Measurements from ENCODE around the gene SCN5A.

SCN5A gene

GRCh38 chr3:38590521-38590920 is 59.0 kb downstream of the SCN5A start:
- H3K4me1 ChIP-seq (ENCODE audit: control insufficient read depth, insufficient read depth, low read length, poor library complexity, severe bottlenecking) = no peaks in the 10 kb centered on the region
- no peaks in the 10 kb centered on the region for H3K27me3 ChIP-seq (replicated peaks; ENCODE audit: control insufficient read depth, insufficient read depth, low read length, poor library complexity, severe bottlenecking)
- H3K9me3 ChIP-seq (ENCODE audit: control insufficient read depth, low read length) = no peaks in the 10 kb centered on the region
- DNase-seq = no peak
- no peaks in the 10 kb centered on the region for H3K36me3 ChIP-seq (ENCODE audit: control insufficient read depth, insufficient read depth, low read length)
- H3K27ac ChIP-seq (ENCODE audit: insufficient read depth, low read length, poor library complexity, severe bottlenecking) = no peak overlapping the region
- H3K4me3 ChIP-seq (ENCODE audit: insufficient read depth, low read depth, low read length, poor library complexity, severe bottlenecking) = no peak overlapping the region

DNA sequence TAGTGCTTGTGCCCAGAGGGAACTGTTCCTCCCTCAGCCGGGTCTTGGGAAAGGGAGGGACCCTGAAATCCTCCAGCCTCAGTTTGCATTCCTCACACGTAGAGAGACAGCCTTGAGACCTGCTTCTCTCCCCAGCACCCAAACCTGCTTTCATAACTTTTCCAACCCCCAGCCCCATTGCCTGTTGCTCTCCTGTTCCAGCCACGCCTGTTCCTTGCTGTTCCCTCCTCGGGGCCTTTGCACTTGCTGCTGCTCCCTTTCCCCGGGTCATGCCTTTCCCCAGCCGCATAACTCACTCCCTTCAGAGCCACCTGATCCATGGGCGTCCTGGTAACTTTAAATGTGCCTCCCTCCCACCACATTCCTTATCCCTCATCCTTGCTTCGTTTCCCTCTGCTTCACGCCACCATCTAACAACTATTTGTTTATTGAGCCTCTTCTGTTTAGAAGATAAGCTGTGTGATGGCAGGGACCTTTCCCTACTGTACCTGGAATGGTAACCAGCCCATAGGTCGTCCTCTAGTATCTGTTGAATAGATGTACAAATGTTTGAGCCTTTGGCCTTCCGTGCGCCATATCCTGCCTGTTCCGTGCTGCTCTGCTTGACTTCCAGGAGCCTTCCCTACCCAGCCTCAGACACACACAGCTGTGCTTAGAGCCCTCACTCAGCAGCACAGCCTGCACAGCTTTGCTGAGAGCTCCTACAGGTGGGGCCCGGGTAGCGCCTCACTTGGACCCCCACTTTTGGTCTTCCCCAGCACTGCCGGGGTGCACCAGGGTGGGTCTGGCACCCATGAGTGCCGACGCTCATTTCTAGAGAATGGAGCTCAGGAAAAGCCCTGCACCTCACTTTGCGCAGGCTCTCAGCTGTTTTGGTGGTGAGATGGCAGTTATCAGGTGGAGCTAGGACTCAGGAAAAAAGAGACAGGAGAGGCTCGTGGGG is 60.2 kb downstream of the SCN5A start:
- no peak for DNase-seq
- H3K4me1 ChIP-seq (ENCODE audit: control insufficient read depth, insufficient read depth, low read length, poor library complexity, severe bottlenecking) = no peaks in the 10 kb centered on the region

DNA sequence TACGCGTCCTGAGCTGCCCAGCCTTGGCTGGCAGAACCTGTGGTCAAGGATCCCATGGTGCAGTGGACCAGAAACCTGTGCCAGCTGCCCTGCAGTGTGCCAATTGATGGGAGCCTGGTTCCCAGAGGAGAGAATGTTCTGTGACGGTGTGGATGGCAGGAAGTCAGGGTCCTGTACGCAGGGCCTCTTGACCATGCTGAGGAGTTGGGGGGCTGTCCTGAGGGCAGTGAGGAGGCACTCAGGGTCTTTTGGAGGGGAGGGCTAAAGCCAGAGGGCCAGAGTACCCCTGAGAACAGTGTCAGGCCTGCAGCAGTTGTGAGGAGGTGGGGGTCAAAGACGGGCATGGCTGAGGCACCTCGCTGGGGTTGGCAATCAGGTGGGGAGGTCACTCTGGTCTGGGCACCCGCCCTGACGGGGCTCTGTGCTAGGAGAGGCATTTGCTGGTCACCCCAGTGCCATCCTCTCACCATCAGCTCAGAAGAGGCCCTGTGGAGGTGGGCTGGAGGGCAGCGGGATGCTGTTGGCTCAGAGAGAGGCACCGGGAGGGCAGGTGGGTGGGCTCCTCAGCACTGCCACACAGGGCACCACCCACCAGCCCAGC is 61.0 kb downstream of the SCN5A start:
- Histone ChIP-seq H3K36me3 (ENCODE audit: control insufficient read depth, insufficient read depth, low read length) (no peaks in the 10 kb centered on the region), H3K27me3 (replicated peaks; ENCODE audit: control insufficient read depth, insufficient read depth, low read length, poor library complexity, severe bottlenecking) (no peaks in the 10 kb centered on the region)
- no peak for DNase-seq

More for the DNA sequence above, 60.2 kb downstream of the SCN5A start:
- H3K36me3 ChIP-seq (ENCODE audit: control insufficient read depth, insufficient read depth, low read length) = no peaks in the 10 kb centered on the region
- H3K27ac ChIP-seq (ENCODE audit: insufficient read depth, low read length, poor library complexity, severe bottlenecking) = no peak overlapping the region
- H3K9me3 ChIP-seq (ENCODE audit: control insufficient read depth, low read length) = no peaks in the 10 kb centered on the region
- H3K27me3 ChIP-seq (replicated peaks; ENCODE audit: control insufficient read depth, insufficient read depth, low read length, poor library complexity, severe bottlenecking) = no peaks in the 10 kb centered on the region
- no peak overlapping the region for H3K4me3 ChIP-seq (ENCODE audit: insufficient read depth, low read depth, low read length, poor library complexity, severe bottlenecking)

GRCh38 chr3:38587548-38588131 is 61.8 kb downstream of the SCN5A start:
- Histone ChIP-seq H3K9me3 (ENCODE audit: control insufficient read depth, low read length) (no peaks in the 10 kb centered on the region), H3K4me1 (ENCODE audit: control insufficient read depth, insufficient read depth, low read length, poor library complexity, severe bottlenecking) (no peaks in the 10 kb centered on the region), H3K27ac (ENCODE audit: insufficient read depth, low read length, poor library complexity, severe bottlenecking) (no peak overlapping the region), H3K27me3 (replicated peaks; ENCODE audit: control insufficient read depth, insufficient read depth, low read length, poor library complexity, severe bottlenecking) (no peaks in the 10 kb centered on the region), H3K4me3 (ENCODE audit: insufficient read depth, low read depth, low read length, poor library complexity, severe bottlenecking) (no peak overlapping the region), H3K36me3 (ENCODE audit: control insufficient read depth, insufficient read depth, low read length) (no peaks in the 10 kb centered on the region)
- DNase-seq = no peak

More for the DNA sequence above, 61.0 kb downstream of the SCN5A start:
- H3K9me3 ChIP-seq (ENCODE audit: control insufficient read depth, low read length) = no peaks in the 10 kb centered on the region
- H3K27ac ChIP-seq (ENCODE audit: insufficient read depth, low read length, poor library complexity, severe bottlenecking) = no peak overlapping the region
- no peak overlapping the region for H3K4me3 ChIP-seq (ENCODE audit: insufficient read depth, low read depth, low read length, poor library complexity, severe bottlenecking)
- H3K4me1 ChIP-seq (ENCODE audit: control insufficient read depth, insufficient read depth, low read length, poor library complexity, severe bottlenecking) = no peaks in the 10 kb centered on the region

DNA sequence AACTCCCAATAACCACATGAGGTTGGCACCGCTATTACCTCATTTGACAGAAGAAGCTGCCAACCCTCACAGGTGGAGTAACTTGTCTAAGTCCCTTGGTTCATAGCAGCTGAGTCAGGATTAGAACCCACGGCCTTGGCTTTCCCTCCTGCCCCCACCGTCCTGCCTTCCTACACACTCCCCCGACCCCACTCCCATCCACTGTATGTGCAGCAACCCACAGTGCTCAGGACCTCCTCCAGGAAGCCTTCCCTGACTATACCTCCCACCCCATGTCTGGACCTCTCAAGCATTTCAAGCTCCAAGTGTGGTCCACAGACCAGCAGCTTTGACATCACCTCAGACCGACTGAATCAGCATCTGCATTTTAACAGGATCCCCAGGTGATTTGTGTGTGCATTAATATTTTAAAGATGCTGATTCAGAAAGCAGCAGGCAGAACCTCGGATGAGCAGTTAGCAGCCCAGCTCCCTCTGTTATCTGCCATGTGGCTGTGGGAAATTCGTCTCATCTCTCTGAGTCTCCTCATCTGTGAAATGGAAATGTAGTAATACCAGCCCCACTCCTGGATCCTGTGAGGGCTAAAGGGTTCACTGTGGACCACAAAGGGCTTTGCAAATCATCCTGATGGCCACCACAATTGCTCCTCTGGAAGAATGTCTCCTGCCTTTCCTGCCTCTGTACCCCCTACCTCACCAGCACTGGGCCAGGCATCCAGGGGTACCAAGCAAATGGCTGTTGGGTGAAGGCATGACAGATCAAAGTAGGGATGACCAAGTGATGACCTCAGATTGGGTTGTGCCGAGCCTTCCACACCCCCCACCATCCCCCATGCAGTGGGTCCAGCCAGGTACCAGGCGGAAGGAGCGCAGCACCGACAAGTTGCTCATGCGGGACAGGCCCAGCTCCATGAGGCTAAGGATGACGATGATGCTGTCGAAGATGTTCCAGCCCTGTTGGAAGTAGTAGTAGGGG is 62.7 kb downstream of the SCN5A start:
- Histone ChIP-seq H3K4me1 (ENCODE audit: control insufficient read depth, insufficient read depth, low read length, poor library complexity, severe bottlenecking) (no peaks in the 10 kb centered on the region), H3K36me3 (ENCODE audit: control insufficient read depth, insufficient read depth, low read length) (no peaks in the 10 kb centered on the region), H3K4me3 (ENCODE audit: insufficient read depth, low read depth, low read length, poor library complexity, severe bottlenecking) (no peak overlapping the region), H3K9me3 (ENCODE audit: control insufficient read depth, low read length) (no peaks in the 10 kb centered on the region), H3K27ac (ENCODE audit: insufficient read depth, low read length, poor library complexity, severe bottlenecking) (no peak overlapping the region), H3K27me3 (replicated peaks; ENCODE audit: control insufficient read depth, insufficient read depth, low read length, poor library complexity, severe bottlenecking) (no peaks in the 10 kb centered on the region)
- no peak for DNase-seq

GRCh38 chr3:38585791-38586420 is 63.6 kb downstream of the SCN5A start:
- Histone ChIP-seq H3K9me3 (ENCODE audit: control insufficient read depth, low read length) (no peaks in the 10 kb centered on the region), H3K4me3 (ENCODE audit: insufficient read depth, low read depth, low read length, poor library complexity, severe bottlenecking) (no peak overlapping the region), H3K4me1 (ENCODE audit: control insufficient read depth, insufficient read depth, low read length, poor library complexity, severe bottlenecking) (no peaks in the 10 kb centered on the region), H3K27ac (ENCODE audit: insufficient read depth, low read length, poor library complexity, severe bottlenecking) (no peak overlapping the region), H3K27me3 (replicated peaks; ENCODE audit: control insufficient read depth, insufficient read depth, low read length, poor library complexity, severe bottlenecking) (no peaks in the 10 kb centered on the region), H3K36me3 (ENCODE audit: control insufficient read depth, insufficient read depth, low read length) (no peaks in the 10 kb centered on the region)
- no peak for DNase-seq

DNA sequence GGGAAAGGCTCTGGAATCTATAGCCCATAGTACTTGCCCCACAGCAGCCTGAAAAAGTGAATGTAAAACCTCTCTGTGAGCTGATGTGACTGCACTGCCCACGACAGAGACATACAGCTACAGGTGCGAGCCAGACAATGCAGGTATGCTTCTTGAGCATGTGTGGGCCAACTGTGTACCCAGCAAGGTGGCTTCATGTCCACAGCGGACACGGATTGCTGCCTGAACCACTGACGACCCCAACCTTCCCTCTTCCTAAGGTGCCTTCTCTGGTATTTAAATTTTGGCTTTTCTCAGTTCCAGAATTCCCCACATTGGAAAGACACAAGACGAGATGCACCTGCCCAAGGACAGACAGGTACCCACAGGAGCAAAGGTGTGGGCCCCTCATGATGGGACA is 65.8 kb downstream of the SCN5A start:
- Histone ChIP-seq H3K4me1 (ENCODE audit: control insufficient read depth, insufficient read depth, low read length, poor library complexity, severe bottlenecking) (no peaks in the 10 kb centered on the region), H3K27ac (ENCODE audit: insufficient read depth, low read length, poor library complexity, severe bottlenecking) (no peak overlapping the region), H3K36me3 (ENCODE audit: control insufficient read depth, insufficient read depth, low read length) (no peaks in the 10 kb centered on the region), H3K27me3 (replicated peaks; ENCODE audit: control insufficient read depth, insufficient read depth, low read length, poor library complexity, severe bottlenecking) (no peaks in the 10 kb centered on the region), H3K4me3 (ENCODE audit: insufficient read depth, low read depth, low read length, poor library complexity, severe bottlenecking) (no peak overlapping the region), H3K9me3 (ENCODE audit: control insufficient read depth, low read length) (no peaks in the 10 kb centered on the region)
- DNase-seq = no peak

DNA sequence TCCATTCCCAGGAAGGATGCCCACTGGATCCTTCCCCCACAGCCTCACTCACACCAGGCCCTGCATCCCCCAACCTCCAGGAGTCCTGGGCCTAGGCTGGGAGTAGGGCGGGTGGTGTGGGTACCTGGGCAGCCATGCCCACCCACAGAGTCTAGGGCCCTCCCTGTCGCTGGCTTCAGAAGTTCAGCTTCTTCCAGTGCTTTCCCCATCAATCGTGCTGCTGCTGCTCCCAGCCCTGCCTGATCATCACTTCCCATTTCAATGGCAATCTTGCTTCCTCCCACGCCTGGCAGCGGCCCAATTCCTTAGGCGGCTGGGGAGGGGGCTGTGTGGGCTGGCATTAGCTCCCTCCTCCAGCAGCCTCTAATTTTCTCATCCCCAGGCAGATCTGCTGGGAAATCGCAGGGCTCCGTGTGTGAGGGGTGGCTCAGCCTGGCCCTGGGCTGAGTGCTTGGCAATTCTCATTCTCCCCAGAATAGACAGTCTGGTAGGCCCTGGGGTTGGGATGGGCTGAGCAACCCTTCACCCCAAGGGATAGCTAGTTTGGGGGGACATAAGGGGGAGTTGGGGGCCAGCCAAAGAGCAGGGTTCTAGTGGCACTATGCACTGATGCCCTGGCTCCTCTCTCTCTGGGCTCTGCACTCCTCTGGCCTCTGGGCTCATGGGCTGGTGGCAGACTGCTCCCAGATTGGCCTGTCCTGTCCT is 66.4 kb downstream of the SCN5A start:
- Histone ChIP-seq H3K27me3 (replicated peaks; ENCODE audit: control insufficient read depth, insufficient read depth, low read length, poor library complexity, severe bottlenecking) (no peaks in the 10 kb centered on the region), H3K9me3 (ENCODE audit: control insufficient read depth, low read length) (no peaks in the 10 kb centered on the region), H3K4me1 (ENCODE audit: control insufficient read depth, insufficient read depth, low read length, poor library complexity, severe bottlenecking) (no peaks in the 10 kb centered on the region), H3K27ac (ENCODE audit: insufficient read depth, low read length, poor library complexity, severe bottlenecking) (no peak overlapping the region), H3K4me3 (ENCODE audit: insufficient read depth, low read depth, low read length, poor library complexity, severe bottlenecking) (no peak overlapping the region), H3K36me3 (ENCODE audit: control insufficient read depth, insufficient read depth, low read length) (no peaks in the 10 kb centered on the region)
- DNase-seq = no peak

DNA sequence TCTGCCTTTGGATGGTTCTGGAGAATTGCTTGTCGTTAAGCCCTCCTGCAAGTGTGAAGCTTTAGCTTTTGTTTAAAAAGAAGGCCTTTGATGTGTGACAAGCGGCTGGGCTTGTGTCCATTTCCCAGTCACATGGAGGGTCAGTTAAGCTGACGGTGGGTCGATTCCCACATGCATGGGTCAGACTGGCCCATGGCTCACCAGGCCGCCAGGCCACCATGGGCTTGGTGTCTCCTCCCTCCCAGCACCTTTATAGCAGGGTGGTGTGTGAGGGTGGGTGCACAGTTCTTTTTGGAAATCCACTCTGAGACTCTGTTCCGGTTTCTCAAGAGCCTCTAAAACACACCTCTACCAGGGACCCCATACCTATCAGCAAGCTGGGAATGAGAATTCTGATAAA is 67.2 kb downstream of the SCN5A start:
- DNase-seq = no peak
- Histone ChIP-seq H3K4me3 (ENCODE audit: insufficient read depth, low read depth, low read length, poor library complexity, severe bottlenecking) (no peak overlapping the region), H3K4me1 (ENCODE audit: control insufficient read depth, insufficient read depth, low read length, poor library complexity, severe bottlenecking) (no peaks in the 10 kb centered on the region), H3K36me3 (ENCODE audit: control insufficient read depth, insufficient read depth, low read length) (no peaks in the 10 kb centered on the region), H3K27me3 (replicated peaks; ENCODE audit: control insufficient read depth, insufficient read depth, low read length, poor library complexity, severe bottlenecking) (no peaks in the 10 kb centered on the region), H3K27ac (ENCODE audit: insufficient read depth, low read length, poor library complexity, severe bottlenecking) (no peak overlapping the region), H3K9me3 (ENCODE audit: control insufficient read depth, low read length) (no peaks in the 10 kb centered on the region)
